NCI-H82 treated with DMSO at 0.1 percent for 48 hours (cell line): ENCODE measurements around the gene KIAA0930.

Source experiments
- DNase-seq: peaks from one replicate; lab custom pipeline; 2025; ENCODE audit not compliant: unreplicated experiment; lab: John Stamatoyannopoulos, UW

Gene KIAA0930

DNA sequence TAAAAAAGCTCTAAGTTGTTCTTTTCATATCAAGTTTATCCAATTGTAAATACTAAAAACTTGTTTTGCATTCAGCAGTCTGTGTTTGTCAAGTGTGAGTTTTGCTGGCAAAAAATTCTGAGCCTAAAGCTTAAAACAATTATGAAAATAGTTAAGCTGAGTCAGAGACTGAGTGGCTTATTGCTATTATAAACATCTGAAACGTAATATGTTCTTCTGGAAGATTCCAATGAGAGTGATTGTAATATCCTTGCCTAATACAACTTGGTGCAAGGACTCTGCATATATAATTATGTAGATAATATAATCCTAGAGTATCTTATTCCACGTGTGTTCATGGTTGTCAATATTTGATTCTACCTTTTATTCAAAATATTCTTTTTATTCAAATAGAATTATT is 91.0 kb downstream of the KIAA0930 start:
- no peak for DNase-seq

DNA sequence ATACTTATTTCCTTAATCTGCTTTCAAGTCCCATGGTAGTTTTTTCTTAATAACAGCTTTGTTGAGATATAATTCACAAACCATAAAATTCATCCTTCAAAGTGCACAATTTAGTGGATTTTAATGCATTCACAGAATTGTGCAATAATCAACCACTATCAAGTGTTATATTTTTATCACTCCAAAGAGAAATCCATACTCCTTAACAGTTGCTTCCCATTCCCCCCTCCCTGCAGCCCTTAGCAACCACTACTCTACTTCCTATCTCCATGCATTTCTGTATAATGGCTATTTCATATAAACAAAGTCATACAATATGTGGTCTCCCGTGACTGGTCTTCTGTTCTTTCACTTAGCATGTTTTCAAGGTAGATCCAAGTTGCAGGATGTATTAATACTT is 95.8 kb downstream of the KIAA0930 start:
- DNase-seq: no peak

DNA sequence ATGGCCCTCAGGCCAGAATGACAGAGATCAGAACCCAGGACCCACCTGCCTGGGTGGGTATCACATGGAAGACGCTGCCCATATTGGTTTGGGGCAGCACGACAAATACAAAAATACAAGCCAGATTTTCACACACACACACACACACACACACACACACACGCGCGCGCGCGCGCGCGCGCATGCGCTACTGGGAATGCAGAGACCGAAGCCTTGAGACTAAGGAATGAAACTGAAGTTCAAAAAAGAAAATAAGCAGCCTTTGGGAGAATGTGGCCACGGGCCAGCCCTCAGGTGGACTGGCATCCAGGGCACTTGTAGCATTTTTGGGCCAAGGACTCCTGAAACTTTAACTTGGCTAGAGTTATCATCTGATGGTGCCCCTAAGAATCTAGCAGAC is 98.3 kb downstream of the KIAA0930 start:
- no peak for DNase-seq
